ENCODE data around the gene RASD2.
A peak's percentile ranks its signal among the peaks of the same experiment; 100 is the strongest.

RASD2 gene

GRCh38 chr22:35587447-35587870 lies 46.8 kb downstream of the RASD2 start:
- Histone ChIP-seq H3K4me3 (ENCODE audit: low read depth, low read length) (no peak overlapping the region), H3K9me3 (no peaks in the 10 kb centered on the region), H3K27me3 (no peaks in the 10 kb centered on the region), H3K36me3 (no peaks in the 10 kb centered on the region), H3K4me1 (peaks cover 14% of the 10 kb centered on the region)
- DNase-seq = peak; percentile 89
- no peak for TF ChIP-seq CTCF (IDR thresholded peaks at IDR 0.05; ENCODE audit: low read depth, low read length)

- H3K36me3 ChIP-seq = no peaks in the 10 kb centered on the region
- no peaks in the 10 kb centered on the region for H3K9me3 ChIP-seq
- no peak for TF ChIP-seq CTCF (IDR thresholded peaks at IDR 0.05; ENCODE audit: low read depth, low read length)
- no peak overlapping the region for H3K4me3 ChIP-seq (ENCODE audit: low read depth, low read length)
- peaks cover 19% of the 10 kb centered on the region for H3K4me1 ChIP-seq
- no peak for DNase-seq
- no peaks in the 10 kb centered on the region for H3K27me3 ChIP-seq
Observed at GRCh38 chr22:35587896-35588295, 47.3 kb downstream of the RASD2 start.

GRCh38 chr22:35589071-35589755 lies 48.6 kb downstream of the RASD2 start:
- no peak overlapping the region for H3K4me3 ChIP-seq (ENCODE audit: low read depth, low read length)
- peaks cover 15% of the 10 kb centered on the region for H3K4me1 ChIP-seq
- no peaks in the 10 kb centered on the region for H3K36me3 ChIP-seq
- H3K27me3 ChIP-seq = no peaks in the 10 kb centered on the region
- H3K9me3 ChIP-seq = no peaks in the 10 kb centered on the region
- no peak for TF ChIP-seq CTCF (IDR thresholded peaks at IDR 0.05; ENCODE audit: low read depth, low read length)
- peak; percentile 48 for DNase-seq

DNA sequence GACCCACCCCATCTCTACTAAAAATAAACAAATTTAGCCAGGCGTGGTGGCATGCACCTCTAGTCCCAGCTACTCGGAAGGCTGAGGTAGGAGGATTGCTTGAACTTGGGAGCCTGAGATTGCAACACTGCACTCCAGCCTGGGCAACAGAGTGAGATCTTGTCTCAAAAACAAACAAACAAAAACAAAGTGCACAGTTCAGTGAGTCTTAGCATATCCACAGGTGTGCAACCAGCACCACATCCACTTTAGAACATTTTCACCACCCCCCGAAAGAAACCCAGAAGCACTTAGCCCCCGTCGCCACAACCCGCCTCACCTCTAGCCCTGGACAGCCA lies 49.1 kb downstream of the RASD2 start:
- no peak for TF ChIP-seq CTCF (IDR thresholded peaks at IDR 0.05; ENCODE audit: low read depth, low read length)
- no peak for DNase-seq
- no peaks in the 10 kb centered on the region for H3K27me3 ChIP-seq
- no peak overlapping the region for H3K4me3 ChIP-seq (ENCODE audit: low read depth, low read length)
- H3K4me1 ChIP-seq = peaks cover 15% of the 10 kb centered on the region
- no peaks in the 10 kb centered on the region for H3K36me3 ChIP-seq
- no peaks in the 10 kb centered on the region for H3K9me3 ChIP-seq

- TF ChIP-seq CTCF (IDR thresholded peaks at IDR 0.05; ENCODE audit: low read depth, low read length) = no peak
- Histone ChIP-seq H3K4me3 (ENCODE audit: low read depth, low read length) (no peak overlapping the region), H3K36me3 (no peaks in the 10 kb centered on the region), H3K4me1 (peaks cover 15% of the 10 kb centered on the region), H3K27me3 (no peaks in the 10 kb centered on the region), H3K9me3 (no peaks in the 10 kb centered on the region)
- DNase-seq = peak; percentile 55
Observed at GRCh38 chr22:35590634-35591295, 50.1 kb downstream of the RASD2 start.

- Histone ChIP-seq H3K4me1 (peaks cover 15% of the 10 kb centered on the region), H3K36me3 (no peaks in the 10 kb centered on the region), H3K4me3 (ENCODE audit: low read depth, low read length) (no peak overlapping the region), H3K9me3 (no peaks in the 10 kb centered on the region), H3K27me3 (no peaks in the 10 kb centered on the region)
- DNase-seq = no peak
- TF ChIP-seq CTCF (IDR thresholded peaks at IDR 0.05; ENCODE audit: low read depth, low read length) = no peak
Observed at GRCh38 chr22:35591714-35592417, 51.2 kb downstream of the RASD2 start.

Data from BE2C (cell line).